A673 (cell line): ENCODE measurements around the gene ROR1.

ENCODE experiments used
- CTCF ChIP-seq: fragments of 300-800, 200-600 bp; sonication (generic); conservative IDR thresholded peaks from 2 replicates; pipeline ENCODE4 v1.5.1; 2017; ENCODE audit warnings: low read depth, mild to moderate bottlenecking, antibody characterized with exemption, low read length, moderate library complexity, mixed read lengths
- EZH2 ChIP-seq: fragments of 200-600 bp; sonication (generic); IDR thresholded peaks from 2 replicates; pipeline ENCODE4 v1.6.1; 2017; ENCODE audit warnings: borderline replicate concordance, low read depth, mild to moderate bottlenecking, mixed read lengths, antibody characterized with exemption, low read length; ENCODE audit not compliant: poor library complexity, severe bottlenecking

- TF ChIP-seq CTCF (no peak), EZH2 (no peak)
These were observed 140.4 kb downstream of the ROR1 start for GRCh38 chr1:63914241-63914640.
